Stomach (tissue), 9 donors: ENCODE results near the gene STX18. TPM values are rescaled to one million over a fixed set of nuclear protein-coding genes. Genes with fewer than 3 reads are reported as not detected.

ENCODE experiments used
- DNase-seq, 2 donors: peaks; one replicate each; pipeline versions ENCODE4 v3.0.0 to v3.0.0-alpha.2; 2013 to 2019
- H3K27ac ChIP-seq, 5 donors: fragments of 200-600 bp in 4 of 5; sonication (generic) in 4 of 5; one replicate each; pipeline ENCODE4 v1.5.1; 2013 to 2019; ENCODE audit warnings: mild to moderate bottlenecking in 1 of 5, moderate library complexity in 1 of 5
- H3K27me3 ChIP-seq, 3 donors: fragments of 200-600 bp; sonication (generic); one replicate each; pipeline ENCODE4 v1.5.1; 2017 to 2019; ENCODE audit warnings: mixed run types in 1 of 3
- H3K36me3 ChIP-seq, 4 donors: fragments of 200-600 bp; sonication (generic); 1 replicate in 3 of 4; 2 replicates in 1 of 4; pipeline ENCODE4 v1.5.1; 2016 to 2019
- H3K4me1 ChIP-seq, 4 donors: fragments of 200-600 bp; sonication (generic); one replicate each; pipeline ENCODE4 v1.5.1; 2016 to 2019
- H3K4me3 ChIP-seq, 4 donors: fragments of 200-600 bp; sonication (generic) in 3 of 4; one replicate each; pipeline ENCODE4 v1.5.1; 2016 to 2019; ENCODE audit warnings: mild to moderate bottlenecking in 1 of 4
- H3K9me3 ChIP-seq, 4 donors: fragments of 200-600 bp; sonication (generic); one replicate each; pipeline ENCODE4 v1.5.1; 2016 to 2019
- EP300 ChIP-seq: sonication (generic); formaldehyde crosslinking; IDR thresholded peaks from one replicate; pipeline ENCODE4 v1.6.1; 2017; ENCODE audit warnings: antibody characterized with exemption
- POLR2A ChIP-seq, 4 donors: fragments of 450-650 bp; IDR thresholded peaks; one replicate each; pipeline ENCODE4 v1.6.1; 2016; ENCODE audit warnings: antibody characterized with exemption in 4 of 4, control low read depth in 2 of 4, mild to moderate bottlenecking in 1 of 4, moderate library complexity in 1 of 4
- POLR2AphosphoS5 ChIP-seq, 3 donors: sonication (generic); formaldehyde crosslinking; IDR thresholded peaks; one replicate each; pipeline ENCODE4 v1.6.1; 2016; ENCODE audit warnings: antibody characterized with exemption in 3 of 3
- WGBS, 5 donors: extraction: QIAGEN DNeasy Blood & Tissue Kit in 3 of 5; methylation state at CpG; one replicate each; pipeline versions ENCODE4 v1.1.5 to v1.1.7; 2013 to 2018; 5-methylcytosine and 5-hydroxymethylcytosine counted together
- intact Hi-C: fragments of 100-400 bp; cut with DNase I; formaldehyde crosslinking; loops from one replicate; pipeline ENCODE4 v1.15.1; 2023; ENCODE audit warnings: low total_unique reads
- polyA plus RNA-seq, 3 donors: library from polyadenylated mRNA; stranded (reverse); fragments of 200-250 nt; gene quantifications; one replicate each; pipeline ENCODE4 v1.2.3, GENCODE V29; 2013
- total RNA-seq, 5 donors: library from RNA; depleted of rRNA; stranded (reverse); fragments of >200 nt; gene quantifications; one replicate each; pipeline versions ENCODE4 v1.1.0 to v1.2.3, GENCODE V29; 2014 to 2016
- TF ChIP-seq, protein P1 (sequence below), 7 experiments: fragments of 450-650 bp in 4 of 7; fragments of 200-600 bp in 3 of 7; sonication (generic) in 3 of 7; IDR thresholded peaks; one replicate each; pipeline ENCODE4 v1.5.1; 2016 to 2019; ENCODE audit warnings: antibody characterized with exemption in 7 of 7, control low read depth in 2 of 7, mild to moderate bottlenecking in 1 of 7
- donor health status: healthy with polysubstance abuse.
- donor health status: Bipolar disorder and iron deficiency.
- donor health status: healthy.

The STX18 gene
- total and polyA plus RNA-seq, 8 donors: 17.1 to 91.6 (median 26.3) TPM

DNA sequence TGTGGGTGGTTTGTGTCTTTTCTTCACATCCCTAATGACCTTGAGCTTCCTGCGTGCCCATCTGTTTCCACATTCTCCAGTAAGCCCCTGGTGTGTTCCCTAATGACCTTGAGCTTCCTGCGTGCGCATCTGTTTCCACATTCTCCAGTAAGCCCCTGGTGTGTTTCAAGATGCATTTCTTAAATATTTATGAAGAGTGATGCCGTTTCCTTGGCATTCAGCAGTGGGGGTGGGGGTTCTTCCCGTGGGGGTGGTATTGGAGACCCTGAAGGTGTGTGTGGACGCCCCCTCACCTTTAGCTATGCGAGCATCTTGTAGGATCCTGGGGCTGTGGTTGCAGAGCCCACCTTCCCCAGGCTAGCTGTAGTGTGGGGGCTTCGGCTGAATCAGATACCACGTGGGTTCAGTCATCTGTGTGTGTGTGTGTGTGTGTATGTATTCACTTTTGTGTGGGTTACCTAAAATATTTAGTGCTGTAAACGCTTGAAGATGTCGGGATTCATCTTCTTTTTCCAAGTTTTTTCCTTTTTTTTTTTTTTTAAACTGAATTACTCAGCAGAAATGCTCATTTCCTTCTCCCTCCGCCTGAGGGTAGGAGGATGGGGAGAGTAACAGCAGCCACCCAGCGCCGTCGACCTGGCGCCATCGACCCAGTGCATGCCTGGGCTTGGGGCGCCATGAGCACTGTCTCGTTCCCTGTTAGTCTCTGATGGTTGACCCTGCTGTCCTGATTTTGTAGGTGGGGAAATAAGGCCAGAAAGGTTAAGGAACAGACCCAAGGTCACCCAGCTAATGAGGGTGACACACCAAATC lies 145.0 kb downstream of the STX18 start:
- Histone ChIP-seq H3K4me1 (peaks cover 0 to 8% (median 0%) of the 10 kb centered on the region in 4 donors), H3K9me3 (peaks cover 0 to 12% (median 6%) of the 10 kb centered on the region in 4 donors), H3K36me3 (no peaks in the 10 kb centered on the region), H3K4me3 (no peak overlapping the region), H3K27ac (peak overlapping the region in 2 of 5 donors; percentile 29 to 42), H3K27me3 (peaks cover 0 to 68% (median 11%) of the 10 kb centered on the region in 3 donors)
- peak in 1 of 2 donors; percentile 55 for DNase-seq
- WGBS, 5 donors: 62 to 70% (median 68%) methylated on average over 18 to 19 of the region's 19 CpGs
- intact Hi-C loops: no loop called here
- no peak for TF ChIP-seq POLR2A (IDR thresholded peaks at IDR 0.05)
- TF ChIP-seq, protein P1, sequence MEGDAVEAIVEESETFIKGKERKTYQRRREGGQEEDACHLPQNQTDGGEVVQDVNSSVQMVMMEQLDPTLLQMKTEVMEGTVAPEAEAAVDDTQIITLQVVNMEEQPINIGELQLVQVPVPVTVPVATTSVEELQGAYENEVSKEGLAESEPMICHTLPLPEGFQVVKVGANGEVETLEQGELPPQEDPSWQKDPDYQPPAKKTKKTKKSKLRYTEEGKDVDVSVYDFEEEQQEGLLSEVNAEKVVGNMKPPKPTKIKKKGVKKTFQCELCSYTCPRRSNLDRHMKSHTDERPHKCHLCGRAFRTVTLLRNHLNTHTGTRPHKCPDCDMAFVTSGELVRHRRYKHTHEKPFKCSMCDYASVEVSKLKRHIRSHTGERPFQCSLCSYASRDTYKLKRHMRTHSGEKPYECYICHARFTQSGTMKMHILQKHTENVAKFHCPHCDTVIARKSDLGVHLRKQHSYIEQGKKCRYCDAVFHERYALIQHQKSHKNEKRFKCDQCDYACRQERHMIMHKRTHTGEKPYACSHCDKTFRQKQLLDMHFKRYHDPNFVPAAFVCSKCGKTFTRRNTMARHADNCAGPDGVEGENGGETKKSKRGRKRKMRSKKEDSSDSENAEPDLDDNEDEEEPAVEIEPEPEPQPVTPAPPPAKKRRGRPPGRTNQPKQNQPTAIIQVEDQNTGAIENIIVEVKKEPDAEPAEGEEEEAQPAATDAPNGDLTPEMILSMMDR (IDR thresholded peaks at IDR 0.05): no peak
- TF ChIP-seq POLR2AphosphoS5 (IDR thresholded peaks at IDR 0.05): no peak
- no peak for TF ChIP-seq EP300

GRCh38 chr4:4395849-4396627 lies 145.8 kb downstream of the STX18 start:
- 33 to 51% (median 44%) methylated on average over 26 of the region's 26 CpGs for WGBS, 5 donors
- H3K9me3 ChIP-seq: peaks cover 0 to 12% (median 6%) of the 10 kb centered on the region in 4 donors
- H3K27me3 ChIP-seq: peaks cover 0 to 74% (median 11%) of the 10 kb centered on the region in 3 donors
- H3K36me3 ChIP-seq: no peaks in the 10 kb centered on the region
- TF ChIP-seq, protein P1 (IDR thresholded peaks at IDR 0.05): no peak
- TF ChIP-seq POLR2AphosphoS5 (IDR thresholded peaks at IDR 0.05) (no peak), POLR2A (IDR thresholded peaks at IDR 0.05) (no peak), EP300 (no peak)
- peaks cover 0 to 8% (median 0%) of the 10 kb centered on the region in 4 donors for H3K4me1 ChIP-seq
- intact Hi-C loops: no loop called here
- peak in 1 of 2 donors; percentile 66 for DNase-seq
- no peak overlapping the region for H3K4me3 ChIP-seq
- peak overlapping the region in 2 of 5 donors; percentile 38 to 42 for H3K27ac ChIP-seq

- H3K27me3 ChIP-seq: peaks cover 0 to 81% (median 11%) of the 10 kb centered on the region in 3 donors
- 57 to 81% (median 65%) methylated on average over 9 of the region's 9 CpGs for WGBS, 5 donors
- DNase-seq: no peak
- H3K27ac ChIP-seq: no peak overlapping the region
- H3K4me1 ChIP-seq: peaks cover 0 to 8% (median 0%) of the 10 kb centered on the region in 4 donors
- no peak overlapping the region for H3K4me3 ChIP-seq
- H3K36me3 ChIP-seq: no peaks in the 10 kb centered on the region
- intact Hi-C loops: no loop called here
- peaks cover 0 to 10% (median 5%) of the 10 kb centered on the region in 4 donors for H3K9me3 ChIP-seq
- TF ChIP-seq, protein P1 (IDR thresholded peaks at IDR 0.05): no peak
- no peak for TF ChIP-seq POLR2AphosphoS5 (IDR thresholded peaks at IDR 0.05)
These were observed 146.5 kb downstream of the STX18 start for GRCh38 chr4:4395371-4395770.

DNA sequence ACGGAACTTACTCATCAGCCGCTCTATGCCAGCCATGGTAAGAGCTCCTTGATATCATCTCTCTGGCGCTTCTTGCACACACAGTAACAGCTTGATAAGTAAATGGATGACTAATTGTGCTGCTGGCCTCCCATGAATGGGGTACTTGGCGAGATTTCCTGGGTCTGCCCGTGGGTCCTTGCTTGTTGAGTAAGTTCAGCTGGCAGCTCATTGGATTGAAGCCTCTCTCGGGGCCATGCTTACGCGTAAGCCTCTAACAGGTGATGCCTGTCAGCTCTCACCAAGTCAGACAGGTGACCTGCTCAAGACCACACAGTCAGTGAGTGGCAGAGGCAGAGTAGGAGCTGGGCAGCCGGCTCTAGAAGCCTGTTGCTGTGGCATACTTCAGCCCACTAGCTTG lies 147.2 kb downstream of the STX18 start:
- no peak for DNase-seq
- intact Hi-C loops: no loop called here
- 52 to 70% (median 62%) methylated on average over 9 of the region's 9 CpGs for WGBS, 5 donors
- peaks cover 0 to 3% (median under 1%) of the 10 kb centered on the region in 4 donors for H3K9me3 ChIP-seq
- peaks cover 0 to 8% (median 0%) of the 10 kb centered on the region in 4 donors for H3K4me1 ChIP-seq
- H3K4me3 ChIP-seq: no peak overlapping the region
- H3K27me3 ChIP-seq: peaks cover 0 to 88% (median 11%) of the 10 kb centered on the region in 3 donors
- TF ChIP-seq EP300: no peak
- TF ChIP-seq, protein P1 (IDR thresholded peaks at IDR 0.05): no peak
- TF ChIP-seq POLR2A (IDR thresholded peaks at IDR 0.05): no peak
- TF ChIP-seq POLR2AphosphoS5 (IDR thresholded peaks at IDR 0.05): no peak
- H3K27ac ChIP-seq: no peak overlapping the region
- no peaks in the 10 kb centered on the region for H3K36me3 ChIP-seq
